GM12878 (cell line): ENCODE results near the gene CTSC. TPM values are rescaled to one million over a fixed set of nuclear protein-coding genes. Genes with fewer than 3 reads are reported as not detected.

Source experiments
- BACH1 ChIP-seq: fragments of 450-650 bp; IDR thresholded peaks from 2 replicates; pipeline ENCODE4 v1.6.1; 2017; ENCODE audit warnings: mild to moderate bottlenecking, borderline replicate concordance
- BMI1 ChIP-seq: fragments of 450-650 bp; IDR thresholded peaks from 2 replicates; pipeline ENCODE4 v1.6.1; 2016; ENCODE audit warnings: mild to moderate bottlenecking, moderate library complexity, borderline replicate concordance
- CBX5 ChIP-seq: sonication (generic); IDR thresholded peaks from 2 replicates; pipeline ENCODE4 v1.6.1; 2016; ENCODE audit warnings: low read depth, moderate library complexity, mild to moderate bottlenecking, inconsistent platforms
- CHD1 ChIP-seq: IDR thresholded peaks from 2 replicates; pipeline ENCODE4 v1.6.1; 2012; ENCODE audit warnings: low read depth, low read length, improper control_type of control experiment
- CHD2 ChIP-seq: IDR thresholded peaks from 2 replicates; pipeline ENCODE4 v1.6.1; 2011; ENCODE audit warnings: low read depth, low read length, improper control_type of control experiment, borderline replicate concordance
- CUX1 ChIP-seq: IDR thresholded peaks from 2 replicates; pipeline ENCODE4 v1.6.1; 2012; ENCODE audit warnings: improper control_type of control experiment, low read depth, low read length; ENCODE audit not compliant: insufficient replicate concordance
- JUNB ChIP-seq: IDR thresholded peaks from 2 replicates; pipeline ENCODE4 v1.6.1; 2016; ENCODE audit warnings: antibody characterized with exemption, mild to moderate bottlenecking
- MTA3 ChIP-seq: IDR thresholded peaks from 2 replicates; pipeline ENCODE4 v1.6.1; 2012; ENCODE audit warnings: low read length, inconsistent platforms, borderline replicate concordance
- MXI1 ChIP-seq: fragments of 150-350 bp; IDR thresholded peaks from 2 replicates; pipeline ENCODE4 v1.6.1; 2011; ENCODE audit warnings: low read depth, mild to moderate bottlenecking, inconsistent platforms, low read length, improper control_type of control experiment
- NFXL1 ChIP-seq: fragments of 450-650 bp; IDR thresholded peaks from 2 replicates; pipeline ENCODE4 v1.6.1; 2017; ENCODE audit warnings: antibody characterized with exemption, mild to moderate bottlenecking, borderline replicate concordance
- PKNOX1 ChIP-seq: fragments of 450-650 bp; IDR thresholded peaks from 2 replicates; pipeline ENCODE4 v1.6.1; 2016; ENCODE audit warnings: mild to moderate bottlenecking
- PML ChIP-seq: IDR thresholded peaks from 2 replicates; pipeline ENCODE4 v1.6.1; 2012; ENCODE audit warnings: low read length, inconsistent platforms
- RAD51 ChIP-seq: fragments of 450-650 bp; IDR thresholded peaks from 2 replicates; pipeline ENCODE4 v1.6.1; 2016; ENCODE audit warnings: moderate library complexity, mild to moderate bottlenecking, inconsistent platforms
- SKIL ChIP-seq: fragments of 450-650 bp; IDR thresholded peaks from 2 replicates; pipeline ENCODE4 v1.6.1; 2017; ENCODE audit warnings: mild to moderate bottlenecking, low read depth, inconsistent platforms; ENCODE audit not compliant: poor library complexity, severe bottlenecking
- SUZ12 ChIP-seq: fragments of 200-600 bp; sonication (generic); IDR thresholded peaks from one replicate; pipeline ENCODE4 v1.6.1; 2018; ENCODE audit warnings: antibody characterized with exemption, mild to moderate bottlenecking; ENCODE audit not compliant: unreplicated experiment
- ZNF24 ChIP-seq: fragments of 450-650 bp; IDR thresholded peaks from 2 replicates; pipeline ENCODE4 v1.6.1; 2017; ENCODE audit warnings: antibody characterized with exemption, mild to moderate bottlenecking
- ZNF687 ChIP-seq: fragments of 450-650 bp; IDR thresholded peaks from 2 replicates; pipeline ENCODE4 v1.6.1; 2017; ENCODE audit warnings: mild to moderate bottlenecking, moderate library complexity
- polyA plus RNA-seq, 11 experiments: library from polyadenylated mRNA; depleted of rRNA in 4 of 11; unstranded in 6 of 11; stranded (reverse) in 5 of 11; fragments of >200 nt; fragmentation: Nextera tagmentation in 4 of 11; fragmentation: Illumina TruSeq in 1 of 11; extraction: Ambion mirVana in 4 of 11; extraction: Trizol in 1 of 11; gene quantifications; 1 replicate in 1 of 11; 2 replicates in 10 of 11; pipeline versions ENCODE4 v1.2.1 to v1.2.3, GENCODE V29; 2011 to 2016; ENCODE audit warnings: inconsistent platforms in 2 of 11, missing spikeins in 2 of 11, low read depth in 1 of 11
- total RNA-seq, 4 experiments: library from RNA; depleted of rRNA in 3 of 4; stranded (reverse); fragments of >200 nt in 3 of 4; fragmentation: Illumina TruSeq in 1 of 4; extraction: Trizol in 1 of 4; gene quantifications; 2 replicates each; pipeline versions ENCODE4 v1.2.1 to v1.2.3, GENCODE V29; 2013 to 2021

CTSC gene
- total and polyA plus RNA-seq, 10 of the 15 experiments (the other 5 are each of a cell fraction or from before 2014, with no cell fraction given) = 289 to 1,123 (median 430) TPM

GRCh38 chr11:88353835-88354496, 16.4 kb upstream of the CTSC start (continued):
- TF ChIP-seq ZNF687 (peak; percentile 40; the same call in 1 of the 2 replicates), CUX1 (peak; percentile 63), CHD1 (0 out of 2 replicates have a peak, but pooled peaks have one; percentile 36), JUNB (peak; percentile 88), PKNOX1 (0 out of 2 replicates have a peak, but pooled peaks have one; percentile 12), CBX5 (0 out of 2 replicates have a peak, but pooled peaks have one; percentile 11), PML (0 out of 2 replicates have a peak, but pooled peaks have one; percentile 9), ZNF24 (peak; percentile 69; the same call in 1 of the 2 replicates), SUZ12 (no peak), CHD2 (0 out of 2 replicates have a peak, but pooled peaks have one; percentile 40), BACH1 (peak; percentile 49; the same call in 1 of the 2 replicates), MXI1 (no peak), BMI1 (peak; percentile 76), MTA3 (0 out of 2 replicates have a peak, but pooled peaks have one; percentile 19), SKIL (peak; percentile 22), NFXL1 (no peak), RAD51 (peak; percentile 79)
